ENCODE data around the gene CCDC187.

CCDC187 gene

DNA sequence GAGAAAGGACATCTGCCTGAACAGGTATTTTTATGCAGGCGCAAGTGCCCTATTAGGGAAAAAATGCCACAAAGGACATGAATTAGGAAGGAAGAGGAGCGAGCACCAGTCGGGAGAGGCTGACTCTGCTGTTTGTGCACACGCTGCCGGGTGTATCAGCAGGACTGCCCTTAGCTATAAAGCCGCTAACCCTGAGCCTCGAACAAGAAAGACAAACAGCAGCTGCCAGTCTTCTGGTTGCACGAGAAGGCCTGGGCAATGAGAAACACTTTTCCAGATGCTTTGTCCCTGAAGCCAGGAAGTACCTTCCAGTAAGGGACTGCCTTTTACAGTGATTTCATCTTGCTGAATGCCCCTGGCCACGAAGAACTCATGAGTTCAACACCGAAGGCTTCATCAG, 70.9 kb downstream of the CCDC187 start:
- H3K9me3 ChIP-seq (ENCODE audit: control insufficient read depth, insufficient read depth, low read depth, low read length), result no peaks in the 10 kb centered on the region
- peaks cover 3% of the 10 kb centered on the region; the same call in 1 of the 2 replicates for H3K4me1 ChIP-seq (ENCODE audit: control insufficient read depth, insufficient read depth, low read length)
- H3K4me3 ChIP-seq (ENCODE audit: low read depth, low read length), result no peak overlapping the region
- H3K36me3 ChIP-seq (ENCODE audit: control insufficient read depth, insufficient read depth, low read length), result peaks cover 25% of the 10 kb centered on the region; the same call in 1 of the 2 replicates
- no peaks in the 10 kb centered on the region for H3K27me3 ChIP-seq (ENCODE audit: control insufficient read depth, insufficient read depth, low read length)
- H3K9ac ChIP-seq (ENCODE audit: low read length), result no peak overlapping the region
- H3K27ac ChIP-seq (ENCODE audit: low read depth, low read length), result no peak overlapping the region

DNA sequence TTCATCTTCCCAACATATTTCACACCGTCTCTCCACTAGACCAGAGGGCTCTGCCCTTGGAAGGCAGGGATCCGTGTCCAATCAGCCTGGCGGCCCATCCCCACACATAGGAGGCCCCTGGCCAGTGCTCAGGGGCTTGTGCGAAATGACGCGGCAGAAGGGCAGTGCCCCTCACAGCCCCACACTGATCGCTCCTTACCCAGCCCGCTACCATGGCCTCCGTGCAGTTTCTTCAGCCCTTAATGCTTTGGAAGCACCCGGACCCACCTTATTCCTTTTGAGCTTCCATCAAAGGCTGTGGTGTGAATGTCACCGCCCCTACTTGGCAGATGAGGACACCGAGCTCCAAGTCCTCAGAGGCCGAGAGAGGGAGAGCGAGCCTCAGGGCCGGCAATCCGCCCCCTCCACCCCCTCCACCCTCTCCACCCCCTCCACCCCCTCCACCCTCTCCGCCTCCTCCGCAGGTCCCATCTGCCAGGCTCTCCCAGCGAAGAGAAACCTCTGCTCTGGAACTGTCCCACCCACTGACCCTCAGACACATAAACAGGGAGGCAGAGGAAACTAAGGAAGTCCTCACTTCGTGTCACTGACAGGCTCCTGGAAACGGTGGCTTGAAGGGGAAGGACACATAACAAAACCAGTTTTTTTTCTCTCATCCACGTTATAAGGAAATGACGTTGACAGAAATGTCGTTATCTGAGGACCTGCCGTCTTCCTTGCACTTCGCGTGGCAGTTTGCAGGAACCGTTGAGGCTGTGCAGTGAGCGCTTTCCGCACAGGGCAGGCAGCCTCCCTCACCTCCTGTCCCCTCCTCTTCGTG, 72.2 kb downstream of the CCDC187 start:
- Histone ChIP-seq H3K27ac (ENCODE audit: low read depth, low read length) (no peak overlapping the region), H3K9me3 (ENCODE audit: control insufficient read depth, insufficient read depth, low read depth, low read length) (no peaks in the 10 kb centered on the region), H3K27me3 (ENCODE audit: control insufficient read depth, insufficient read depth, low read length) (no peaks in the 10 kb centered on the region), H3K4me1 (ENCODE audit: control insufficient read depth, insufficient read depth, low read length) (peaks cover 3% of the 10 kb centered on the region; the same call in 1 of the 2 replicates), H3K9ac (ENCODE audit: low read length) (no peak overlapping the region), H3K36me3 (ENCODE audit: control insufficient read depth, insufficient read depth, low read length) (peaks cover 25% of the 10 kb centered on the region; the same call in 1 of the 2 replicates), H3K4me3 (ENCODE audit: low read depth, low read length) (no peak overlapping the region)

DNA sequence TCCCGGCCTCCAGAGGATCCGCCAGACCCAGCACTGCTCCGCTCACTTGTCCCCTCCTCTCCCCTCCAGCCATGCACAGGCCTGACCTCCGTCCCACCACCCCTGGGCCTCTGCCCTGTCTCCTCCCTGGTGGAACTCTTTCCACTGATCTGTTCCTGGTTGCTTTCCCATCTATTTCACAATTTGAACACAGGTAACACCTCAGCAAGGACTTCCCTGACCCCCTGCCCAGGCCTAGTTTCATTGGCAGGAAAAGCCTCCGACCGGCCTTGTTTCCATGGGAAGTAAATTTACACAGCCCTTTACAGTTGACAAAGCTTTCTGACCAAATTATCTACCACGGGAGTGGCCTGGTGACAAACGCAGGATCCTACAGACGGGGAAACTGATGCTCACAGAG, 73.1 kb downstream of the CCDC187 start:
- Histone ChIP-seq H3K4me1 (ENCODE audit: control insufficient read depth, insufficient read depth, low read length) (peaks cover 3% of the 10 kb centered on the region; the same call in 1 of the 2 replicates), H3K9ac (ENCODE audit: low read length) (no peak overlapping the region), H3K27ac (ENCODE audit: low read depth, low read length) (no peak overlapping the region), H3K27me3 (ENCODE audit: control insufficient read depth, insufficient read depth, low read length) (no peaks in the 10 kb centered on the region), H3K36me3 (ENCODE audit: control insufficient read depth, insufficient read depth, low read length) (peaks cover 16% of the 10 kb centered on the region; the same call in 1 of the 2 replicates), H3K4me3 (ENCODE audit: low read depth, low read length) (no peak overlapping the region), H3K9me3 (ENCODE audit: control insufficient read depth, insufficient read depth, low read depth, low read length) (no peaks in the 10 kb centered on the region)

DNA sequence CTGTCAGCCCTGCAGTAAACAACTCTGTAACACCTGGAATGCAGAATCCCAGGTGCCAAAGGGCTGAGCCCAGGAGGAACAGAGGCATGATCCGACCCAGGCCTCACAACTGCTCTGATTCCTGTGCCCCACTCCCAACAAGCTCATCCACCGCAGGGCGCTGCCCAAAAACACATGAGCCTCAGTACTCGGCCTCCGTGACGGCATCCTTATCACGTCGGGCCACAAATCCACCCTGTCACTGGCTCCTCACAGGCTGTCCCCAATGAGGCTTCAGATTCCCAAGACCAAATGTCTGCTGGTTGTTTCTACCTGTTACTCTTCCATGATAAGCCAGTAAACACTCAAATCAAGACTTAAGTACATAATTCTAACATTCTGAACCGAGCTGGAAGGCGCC, 73.5 kb downstream of the CCDC187 start:
- H3K9me3 ChIP-seq (ENCODE audit: control insufficient read depth, insufficient read depth, low read depth, low read length), result no peaks in the 10 kb centered on the region
- peaks cover 3% of the 10 kb centered on the region; the same call in 1 of the 2 replicates for H3K4me1 ChIP-seq (ENCODE audit: control insufficient read depth, insufficient read depth, low read length)
- no peak overlapping the region for H3K4me3 ChIP-seq (ENCODE audit: low read depth, low read length)
- no peak overlapping the region for H3K27ac ChIP-seq (ENCODE audit: low read depth, low read length)
- no peak overlapping the region for H3K9ac ChIP-seq (ENCODE audit: low read length)
- peaks cover 13% of the 10 kb centered on the region; the same call in 1 of the 2 replicates for H3K36me3 ChIP-seq (ENCODE audit: control insufficient read depth, insufficient read depth, low read length)
- no peaks in the 10 kb centered on the region for H3K27me3 ChIP-seq (ENCODE audit: control insufficient read depth, insufficient read depth, low read length)

DNA sequence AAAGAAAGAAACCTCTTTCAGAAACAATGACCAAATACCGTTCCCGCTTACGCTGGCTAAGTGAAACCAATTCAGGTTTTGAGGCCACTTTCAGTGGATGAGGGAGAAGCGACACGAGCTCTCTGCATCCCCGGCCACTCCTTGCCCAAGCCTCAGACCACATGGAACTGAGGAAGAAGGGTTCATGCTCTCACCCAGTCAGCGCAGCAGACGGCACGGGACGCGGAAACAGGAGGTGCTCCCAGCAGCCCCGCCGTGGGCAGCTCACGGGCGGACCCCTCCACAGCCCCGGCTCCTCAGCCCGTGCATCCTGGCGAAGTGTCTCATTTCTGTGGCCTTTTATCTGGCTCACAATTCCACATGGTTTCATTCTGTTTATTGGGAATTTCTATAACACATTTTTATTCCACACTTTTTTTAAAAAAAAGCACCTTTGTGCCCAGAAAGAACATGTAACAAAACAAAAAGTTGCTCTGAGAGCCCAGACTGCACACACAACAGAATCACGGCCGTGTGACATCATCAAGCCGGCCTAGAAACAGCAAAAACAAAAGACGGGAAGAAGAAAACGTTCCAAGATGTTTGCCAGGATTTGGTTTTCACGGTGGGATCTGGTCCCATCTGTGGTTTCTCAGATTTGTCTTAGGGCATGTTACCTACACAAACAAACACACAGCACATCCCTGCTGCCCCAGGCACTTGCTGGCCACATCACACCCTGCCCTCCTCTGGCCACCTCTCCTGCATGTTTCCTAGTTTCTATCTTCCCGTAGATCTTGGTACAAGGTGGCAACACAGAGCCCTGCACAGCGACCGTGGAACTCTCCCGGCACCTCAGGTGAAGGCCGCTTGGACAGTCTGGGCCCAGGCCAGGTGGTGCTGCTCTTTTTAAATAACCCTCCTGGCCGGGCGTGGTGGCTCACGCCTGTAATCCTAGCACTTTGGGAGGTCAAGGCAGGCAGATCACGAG, 74.5 kb downstream of the CCDC187 start:
- H3K9ac ChIP-seq (ENCODE audit: low read length), result no peak overlapping the region

DNA sequence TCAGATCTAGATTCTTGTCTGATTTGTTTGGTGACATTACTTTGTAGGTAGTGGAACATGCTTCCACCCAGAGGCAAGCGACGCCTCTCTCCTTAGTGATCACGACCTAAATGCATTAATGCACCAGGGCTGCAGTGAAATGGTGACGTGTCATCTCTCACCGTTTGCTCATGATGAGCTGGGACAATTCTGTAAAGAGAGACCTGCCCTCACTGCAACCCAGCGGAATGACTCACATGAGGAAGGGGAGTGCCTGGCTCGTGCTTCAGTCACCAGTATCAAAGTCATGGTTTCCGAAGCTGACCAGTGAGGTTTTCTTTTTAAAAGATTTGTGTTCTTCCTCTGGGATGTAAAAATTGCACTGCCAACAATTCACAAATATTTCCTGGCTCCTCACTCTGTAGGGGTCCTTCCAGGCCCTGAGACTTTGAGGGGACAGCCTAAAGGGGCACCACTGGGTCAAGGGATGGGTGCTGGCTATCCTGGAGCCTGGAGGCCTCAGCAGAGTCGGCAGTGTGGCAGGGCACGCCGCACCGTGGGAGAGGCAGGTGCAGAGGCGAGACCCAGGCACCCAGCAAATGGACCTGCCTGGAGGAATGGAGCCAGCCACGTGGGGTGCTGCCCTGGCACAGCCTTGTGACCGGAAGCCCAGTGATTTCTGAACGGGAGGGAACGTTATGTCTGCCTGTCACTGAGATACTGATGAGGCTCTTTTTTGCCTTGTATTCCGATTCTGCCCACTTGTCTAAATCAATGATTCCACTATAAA, 75.6 kb downstream of the CCDC187 start:
- Histone ChIP-seq H3K27me3 (ENCODE audit: control insufficient read depth, insufficient read depth, low read length) (no peaks in the 10 kb centered on the region), H3K4me1 (ENCODE audit: control insufficient read depth, insufficient read depth, low read length) (peaks cover 3% of the 10 kb centered on the region; the same call in 1 of the 2 replicates), H3K36me3 (ENCODE audit: control insufficient read depth, insufficient read depth, low read length) (peaks cover 18% of the 10 kb centered on the region), H3K9ac (ENCODE audit: low read length) (no peak overlapping the region), H3K4me3 (ENCODE audit: low read depth, low read length) (no peak overlapping the region), H3K9me3 (ENCODE audit: control insufficient read depth, insufficient read depth, low read depth, low read length) (no peaks in the 10 kb centered on the region), H3K27ac (ENCODE audit: low read depth, low read length) (no peak overlapping the region)

More for the DNA sequence above, 74.5 kb downstream of the CCDC187 start:
- Histone ChIP-seq H3K27ac (ENCODE audit: low read depth, low read length) (no peak overlapping the region), H3K27me3 (ENCODE audit: control insufficient read depth, insufficient read depth, low read length) (no peaks in the 10 kb centered on the region), H3K4me1 (ENCODE audit: control insufficient read depth, insufficient read depth, low read length) (peaks cover 3% of the 10 kb centered on the region; the same call in 1 of the 2 replicates), H3K4me3 (ENCODE audit: low read depth, low read length) (no peak overlapping the region), H3K36me3 (ENCODE audit: control insufficient read depth, insufficient read depth, low read length) (peaks cover 9% of the 10 kb centered on the region; the same call in 1 of the 2 replicates), H3K9me3 (ENCODE audit: control insufficient read depth, insufficient read depth, low read depth, low read length) (no peaks in the 10 kb centered on the region)

DNA sequence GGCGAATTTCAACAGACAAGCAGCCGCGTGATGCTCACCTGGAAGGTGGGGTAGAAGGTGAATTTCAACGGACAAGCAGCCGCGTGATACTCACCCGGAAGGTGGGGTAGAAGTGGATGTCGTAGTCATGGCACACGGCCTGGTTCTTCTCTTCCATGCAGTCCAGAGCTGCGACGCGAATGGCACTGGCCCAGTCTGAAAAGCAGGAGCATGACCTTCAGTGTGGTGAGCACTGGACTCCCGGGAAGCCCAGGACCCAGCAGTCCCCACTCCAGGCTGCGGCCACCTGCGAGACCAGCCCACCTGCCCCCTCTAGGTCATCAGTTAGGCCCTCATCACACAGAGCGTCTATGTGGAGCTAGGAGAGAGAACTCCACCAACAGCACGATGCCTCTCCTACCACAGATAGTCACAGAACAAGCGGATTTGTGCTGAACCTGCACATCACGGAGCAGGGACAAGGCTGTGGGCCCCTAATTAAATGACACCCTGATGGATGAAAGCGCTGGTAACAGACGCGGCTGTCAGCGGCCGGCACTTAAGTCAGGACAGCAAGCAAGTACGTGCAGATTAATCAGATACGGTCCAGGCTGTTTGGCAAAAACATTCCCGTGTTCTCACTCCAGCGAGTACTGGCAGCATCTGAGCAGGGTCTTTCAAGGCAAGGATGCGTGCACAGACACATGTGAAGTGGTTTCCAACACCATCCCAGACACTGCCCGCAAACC, 77.0 kb downstream of the CCDC187 start:
- peaks cover 30% of the 10 kb centered on the region for H3K36me3 ChIP-seq (ENCODE audit: control insufficient read depth, insufficient read depth, low read length)
- no peak overlapping the region for H3K9ac ChIP-seq (ENCODE audit: low read length)
- no peaks in the 10 kb centered on the region for H3K27me3 ChIP-seq (ENCODE audit: control insufficient read depth, insufficient read depth, low read length)
- H3K9me3 ChIP-seq (ENCODE audit: control insufficient read depth, insufficient read depth, low read depth, low read length), result no peaks in the 10 kb centered on the region
- no peak overlapping the region for H3K27ac ChIP-seq (ENCODE audit: low read depth, low read length)
- H3K4me1 ChIP-seq (ENCODE audit: control insufficient read depth, insufficient read depth, low read length), result no peaks in the 10 kb centered on the region; the same call in 1 of the 2 replicates
- no peak overlapping the region for H3K4me3 ChIP-seq (ENCODE audit: low read depth, low read length)

DNA sequence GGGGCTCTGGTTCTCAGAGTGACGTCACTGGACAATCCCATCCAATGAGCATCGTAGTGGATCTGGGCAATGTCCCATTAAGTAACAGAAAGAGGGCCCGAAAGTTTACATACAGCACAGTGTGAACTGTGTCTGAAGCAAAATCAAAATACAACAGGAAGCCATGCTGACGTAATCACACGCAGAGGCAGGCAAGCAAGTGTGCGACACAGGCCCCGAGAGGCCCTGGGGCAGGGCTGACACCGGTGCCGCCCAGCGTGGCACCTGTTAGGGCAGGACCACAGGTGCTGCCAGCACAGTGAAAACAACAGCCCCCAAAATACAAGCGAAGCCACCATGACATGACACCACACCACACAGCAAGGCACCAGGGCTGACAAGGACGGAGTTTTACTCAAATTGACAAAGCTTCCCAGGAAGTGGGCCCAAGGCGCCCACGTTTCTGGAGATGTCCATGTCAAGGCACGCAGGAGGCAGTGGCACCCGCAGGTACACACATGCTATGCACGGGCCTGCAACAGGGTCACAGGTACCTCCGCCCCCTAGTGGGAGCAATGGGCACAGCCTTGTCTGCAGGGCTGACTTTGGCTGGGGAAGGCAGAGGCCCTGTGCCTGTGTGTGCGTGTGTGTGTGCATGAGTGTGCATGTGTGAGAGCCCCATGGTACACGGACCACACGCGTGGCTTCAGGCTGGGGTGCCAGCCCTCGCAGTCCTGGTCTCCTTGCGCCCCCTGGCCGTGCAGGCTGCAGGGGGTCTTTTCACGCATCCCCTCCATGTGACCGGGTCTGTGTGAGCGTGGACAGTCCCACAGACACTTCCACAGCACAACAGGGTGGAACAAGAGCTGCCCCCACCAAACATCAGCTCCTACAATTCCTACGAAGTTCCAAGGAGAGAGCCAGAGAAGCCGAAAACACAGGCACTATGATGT, 77.9 kb downstream of the CCDC187 start:
- Histone ChIP-seq H3K27me3 (ENCODE audit: control insufficient read depth, insufficient read depth, low read length) (no peaks in the 10 kb centered on the region), H3K27ac (ENCODE audit: low read depth, low read length) (no peak overlapping the region), H3K4me3 (ENCODE audit: low read depth, low read length) (no peak overlapping the region), H3K9ac (ENCODE audit: low read length) (no peak overlapping the region), H3K36me3 (ENCODE audit: control insufficient read depth, insufficient read depth, low read length) (peaks cover 30% of the 10 kb centered on the region), H3K4me1 (ENCODE audit: control insufficient read depth, insufficient read depth, low read length) (no peaks in the 10 kb centered on the region), H3K9me3 (ENCODE audit: control insufficient read depth, insufficient read depth, low read depth, low read length) (no peaks in the 10 kb centered on the region)

DNA sequence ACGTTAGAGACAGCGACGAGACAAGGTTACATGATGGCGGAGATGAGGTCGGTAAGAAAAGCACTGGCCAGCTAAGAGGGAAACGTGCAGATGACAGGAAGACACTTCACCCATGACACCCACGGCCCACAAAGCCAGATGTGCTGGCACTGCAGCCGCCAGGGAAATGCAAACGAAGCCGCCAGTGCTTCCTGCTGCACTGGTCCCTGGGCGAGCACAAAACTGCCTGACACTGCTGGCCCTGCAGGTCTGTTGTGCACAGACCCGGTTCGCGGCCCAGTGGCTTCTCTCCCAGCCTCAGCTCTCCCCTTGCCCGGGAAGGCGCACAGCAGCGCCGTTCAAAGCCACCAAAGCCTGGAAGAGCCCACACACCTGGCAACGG, 78.5 kb downstream of the CCDC187 start:
- no peak overlapping the region for H3K27ac ChIP-seq (ENCODE audit: low read depth, low read length)
- no peaks in the 10 kb centered on the region for H3K4me1 ChIP-seq (ENCODE audit: control insufficient read depth, insufficient read depth, low read length)
- no peak overlapping the region for H3K9ac ChIP-seq (ENCODE audit: low read length)
- H3K9me3 ChIP-seq (ENCODE audit: control insufficient read depth, insufficient read depth, low read depth, low read length), result no peaks in the 10 kb centered on the region
- no peak overlapping the region for H3K4me3 ChIP-seq (ENCODE audit: low read depth, low read length)
- H3K27me3 ChIP-seq (ENCODE audit: control insufficient read depth, insufficient read depth, low read length), result no peaks in the 10 kb centered on the region
- H3K36me3 ChIP-seq (ENCODE audit: control insufficient read depth, insufficient read depth, low read length), result peaks cover 29% of the 10 kb centered on the region
